ENCODE measurements around the gene HNRNPDL.

The HNRNPDL gene

GRCh38 chr4:82422616-82423015 lies 7.6 kb downstream of the HNRNPDL start (continued):
- TF ChIP-seq REST (tag by site-specific recombination; IDR thresholded peaks at IDR 0.05) (no peak), ZNF639 (tag by site-specific recombination; IDR thresholded peaks at IDR 0.05) (no peak), KLF10 (tag by site-specific recombination; IDR thresholded peaks at IDR 0.05) (no peak), PRDM1 (tag by site-specific recombination; IDR thresholded peaks at IDR 0.05) (no peak), ZNF280C (tag by site-specific recombination; IDR thresholded peaks at IDR 0.05) (no peak), ZNF704 (tag by site-specific recombination; IDR thresholded peaks at IDR 0.05) (no peak), ZNF423 (tag by site-specific recombination; IDR thresholded peaks at IDR 0.05) (no peak), ZFHX2 (tag by site-specific recombination; conservative IDR thresholded peaks at IDR 0.05) (no peak), ZNF623 (tag by site-specific recombination; IDR thresholded peaks at IDR 0.05) (no peak)

- H3K27ac ChIP-seq (ENCODE audit: extremely low read depth, low read depth, low read length), result no peak overlapping the region
- H3K4me1 ChIP-seq (ENCODE audit: control insufficient read depth, insufficient read depth, low read length), result no peaks in the 10 kb centered on the region
- H3K4me3 ChIP-seq (ENCODE audit: low read depth, low read length), result no peak overlapping the region
- ChIA-PET POLR2A (interaction anchor here (0.5 to 1.6 kb wide), 3 partner anchors 32 to 56 kb away, joined by 3 to 10 read pairs (median 6); partner anchors contain the start of gene HNRNPD), CTCF (interaction anchor here (0.5 to 0.7 kb wide), 2 partner anchors 67 to 380 kb away, joined by 3 to 5 read pairs; no protein-coding TSS in a partner anchor)
- peaks cover 16 to 40% of the 10 kb centered on the region in 2 experiments; a peak in 2 of 3 replicates for H3K36me3 ChIP-seq (ENCODE audit: control insufficient read depth in 2 of 2, insufficient read depth in 1 of 2, low read length in 2 of 2)
- TF ChIP-seq ZNF544 (tag by site-specific recombination; IDR thresholded peaks at IDR 0.05) (no peak), ZNF768 (tag by site-specific recombination; IDR thresholded peaks at IDR 0.05) (no peak), CTCF (tag by site-specific recombination; IDR thresholded peaks at IDR 0.05) (no peak)
- no peaks in the 10 kb centered on the region for H3K9me3 ChIP-seq (ENCODE audit: control insufficient read depth, insufficient read depth, low read depth, low read length)
Measured at GRCh38 chr4:82421796-82422560, 8.3 kb downstream of the HNRNPDL start.

Data from HEK293 (cell line).